Esophagus squamous epithelium (tissue), 5 donors: Measurements from ENCODE around the gene DHCR7. TPM values are rescaled to one million over a fixed set of nuclear protein-coding genes. Genes with fewer than 3 reads are reported as not detected.

Experiments
- DNase-seq: peaks from one replicate; lab custom pipeline; 2025; lab: John Stamatoyannopoulos, UW
- H3K27ac ChIP-seq, 4 donors: fragments of 200-600 bp; sonication (generic); one replicate each; pipeline ENCODE4 v1.5.1; 2016 to 2019; ENCODE audit warnings: mild to moderate bottlenecking in 1 of 4
- H3K27me3 ChIP-seq, 4 donors: fragments of 200-600 bp; sonication (generic); 1 replicate in 3 of 4; 2 replicates in 1 of 4; pipeline versions ENCODE4 v1.5.1 to v1.6.0; 2017 to 2021; ENCODE audit warnings: antibody characterized with exemption in 1 of 4
- H3K36me3 ChIP-seq, 3 donors: fragments of 200-600 bp; sonication (generic); one replicate each; pipeline ENCODE4 v1.5.1; 2016 to 2019
- H3K4me1 ChIP-seq, 3 donors: fragments of 200-600 bp; sonication (generic); one replicate each; pipeline ENCODE4 v1.5.1; 2017 to 2019
- H3K4me3 ChIP-seq, 4 donors: fragments of 200-600 bp; sonication (generic); 1 replicate in 3 of 4; 2 replicates in 1 of 4; pipeline ENCODE4 v1.5.1; 2016 to 2019; ENCODE audit warnings: mild to moderate bottlenecking in 2 of 4, moderate library complexity in 1 of 4
- H3K9me3 ChIP-seq, 3 donors: fragments of 200-600 bp; sonication (generic); one replicate each; pipeline ENCODE4 v1.5.1; 2016 to 2019
- POLR2A ChIP-seq, 4 donors: fragments of 450-650 bp; IDR thresholded peaks; one replicate each; pipeline ENCODE4 v1.6.1; 2017; ENCODE audit warnings: antibody characterized with exemption in 4 of 4, mild to moderate bottlenecking in 4 of 4, moderate library complexity in 3 of 4
- WGBS, 2 donors: methylation state at CpG; one replicate each; pipeline ENCODE4 v1.1.5; 2018; 5-methylcytosine and 5-hydroxymethylcytosine counted together
- intact Hi-C: fragments of 100-400 bp; cut with DNase I; formaldehyde crosslinking; loops from one replicate; pipeline ENCODE4 v1.15.0; 2022
- total RNA-seq, 4 donors: library from RNA; depleted of rRNA; stranded (reverse); fragments of >200 nt; gene quantifications; one replicate each; pipeline ENCODE4 v1.1.0, GENCODE V29; 2016
- TF ChIP-seq, protein P1 (sequence below), 6 experiments: fragments of 450-650 bp in 4 of 6; fragments of 200-600 bp in 2 of 6; sonication (generic) in 2 of 6; IDR thresholded peaks; one replicate each; pipeline ENCODE4 v1.5.1; 2016 to 2019; ENCODE audit warnings: antibody characterized with exemption in 6 of 6, mild to moderate bottlenecking in 4 of 6, moderate library complexity in 4 of 6
- donor health status: DM: yes; HTN: yes; CAD: no.

Gene DHCR7
- total RNA-seq, 4 donors from 2014 or later, result 22.5 to 86.1 (median 36.5) TPM

GRCh38 chr11:71491531-71491930, 43.3 kb upstream of the DHCR7 start:
- peaks cover 20 to 98% (median 35%) of the 10 kb centered on the region in 3 donors for H3K36me3 ChIP-seq
- TF ChIP-seq, protein P1, sequence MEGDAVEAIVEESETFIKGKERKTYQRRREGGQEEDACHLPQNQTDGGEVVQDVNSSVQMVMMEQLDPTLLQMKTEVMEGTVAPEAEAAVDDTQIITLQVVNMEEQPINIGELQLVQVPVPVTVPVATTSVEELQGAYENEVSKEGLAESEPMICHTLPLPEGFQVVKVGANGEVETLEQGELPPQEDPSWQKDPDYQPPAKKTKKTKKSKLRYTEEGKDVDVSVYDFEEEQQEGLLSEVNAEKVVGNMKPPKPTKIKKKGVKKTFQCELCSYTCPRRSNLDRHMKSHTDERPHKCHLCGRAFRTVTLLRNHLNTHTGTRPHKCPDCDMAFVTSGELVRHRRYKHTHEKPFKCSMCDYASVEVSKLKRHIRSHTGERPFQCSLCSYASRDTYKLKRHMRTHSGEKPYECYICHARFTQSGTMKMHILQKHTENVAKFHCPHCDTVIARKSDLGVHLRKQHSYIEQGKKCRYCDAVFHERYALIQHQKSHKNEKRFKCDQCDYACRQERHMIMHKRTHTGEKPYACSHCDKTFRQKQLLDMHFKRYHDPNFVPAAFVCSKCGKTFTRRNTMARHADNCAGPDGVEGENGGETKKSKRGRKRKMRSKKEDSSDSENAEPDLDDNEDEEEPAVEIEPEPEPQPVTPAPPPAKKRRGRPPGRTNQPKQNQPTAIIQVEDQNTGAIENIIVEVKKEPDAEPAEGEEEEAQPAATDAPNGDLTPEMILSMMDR (IDR thresholded peaks at IDR 0.05), result no peak
- no peak for TF ChIP-seq POLR2A (IDR thresholded peaks at IDR 0.05)
- H3K4me1 ChIP-seq, result peaks cover 0 to 14% (median 3%) of the 10 kb centered on the region in 3 donors
- H3K27ac ChIP-seq, result no peak overlapping the region
- no peaks in the 10 kb centered on the region for H3K9me3 ChIP-seq
- DNase-seq, result no peak
- H3K27me3 ChIP-seq, result no peaks in the 10 kb centered on the region
- H3K4me3 ChIP-seq, result no peak overlapping the region
- 95 to 96% methylated on average over 13 to 18 of the region's 19 CpGs for WGBS, 2 donors
- intact Hi-C loops, result no loop called here

DNA sequence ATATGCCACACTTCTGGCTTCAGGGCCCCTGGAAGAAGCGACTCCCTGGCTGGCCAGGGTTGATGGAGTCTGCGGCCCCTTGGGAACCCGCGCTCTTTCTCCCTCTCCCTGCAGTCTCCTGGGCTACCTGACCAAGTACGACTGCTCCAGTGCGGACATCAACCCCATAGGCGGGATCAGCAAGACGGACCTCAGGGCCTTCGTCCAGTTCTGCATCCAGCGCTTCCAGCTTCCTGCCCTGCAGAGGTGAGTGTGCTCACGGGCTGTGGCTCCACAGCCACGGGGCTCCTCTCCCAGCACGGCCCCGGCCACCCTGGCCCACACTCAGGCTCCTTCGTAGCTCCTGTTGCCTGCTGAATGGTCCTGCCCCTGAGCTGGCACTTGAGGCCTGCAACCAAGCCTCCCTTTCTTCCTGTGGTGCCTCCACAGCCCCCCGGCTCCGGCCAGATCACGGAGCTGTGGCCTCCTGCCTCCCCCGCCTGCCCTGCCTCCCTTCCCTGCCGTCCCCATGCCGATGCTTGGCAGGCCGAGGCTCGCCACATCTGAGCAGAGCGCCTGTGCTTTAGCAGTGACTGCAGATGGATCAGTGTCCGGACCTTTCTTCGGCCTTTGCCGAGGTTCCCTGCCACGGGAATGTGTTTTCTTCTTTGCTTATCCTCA, 42.7 kb upstream of the DHCR7 start:
- Histone ChIP-seq H3K4me3 (no peak overlapping the region), H3K36me3 (peaks cover 15 to 98% (median 28%) of the 10 kb centered on the region in 3 donors), H3K27ac (no peak overlapping the region), H3K4me1 (peaks cover 0 to 14% (median 3%) of the 10 kb centered on the region in 3 donors), H3K9me3 (no peaks in the 10 kb centered on the region), H3K27me3 (no peaks in the 10 kb centered on the region)
- no peak for DNase-seq
- intact Hi-C loops, result no loop called here
- TF ChIP-seq POLR2A (IDR thresholded peaks at IDR 0.05), result no peak
- TF ChIP-seq, protein P1 (IDR thresholded peaks at IDR 0.05), result no peak
- WGBS, 2 donors, result 94 to 96% methylated on average over 21 to 23 of the region's 28 CpGs

DNA sequence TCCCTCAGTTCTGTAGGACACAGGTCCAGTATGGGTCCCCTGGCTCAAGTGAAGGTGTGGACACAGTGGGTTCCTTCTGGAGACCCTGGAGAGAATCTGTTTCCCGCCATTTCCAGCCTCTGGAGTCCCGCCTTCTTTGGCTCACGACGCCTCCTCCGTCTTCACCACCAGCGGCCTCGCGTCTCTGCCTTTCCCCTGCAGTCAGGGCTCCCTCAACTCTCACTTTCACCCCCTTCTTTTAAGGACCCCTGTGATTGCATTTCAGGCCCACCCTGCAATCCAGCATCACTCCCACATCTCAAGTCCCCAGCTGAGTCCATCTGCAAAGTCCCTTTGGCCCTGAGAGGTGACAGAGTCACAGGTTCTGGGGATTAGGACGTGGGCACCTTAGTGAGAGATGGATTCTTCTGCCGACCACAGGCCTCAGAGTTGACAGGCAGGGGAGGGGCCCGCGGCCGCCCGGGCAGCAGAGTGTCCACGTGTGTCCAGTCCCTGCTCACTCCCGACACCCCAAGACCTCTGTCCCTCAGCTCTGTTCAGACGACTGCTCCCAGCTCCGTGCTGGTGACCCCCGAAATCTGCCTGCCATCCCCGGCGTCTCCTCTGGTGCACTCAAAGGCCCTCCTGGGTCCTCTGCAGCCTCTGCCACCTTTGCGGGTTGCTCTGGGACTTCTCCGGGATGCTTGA, 42.0 kb upstream of the DHCR7 start:
- no peak for DNase-seq
- no peak overlapping the region for H3K4me3 ChIP-seq
- TF ChIP-seq, protein P1 (IDR thresholded peaks at IDR 0.05), result no peak
- TF ChIP-seq POLR2A (IDR thresholded peaks at IDR 0.05), result no peak
- H3K9me3 ChIP-seq, result no peaks in the 10 kb centered on the region
- 92 to 95% methylated on average over 11 to 16 of the region's 23 CpGs for WGBS, 2 donors
- peaks cover 9 to 98% (median 21%) of the 10 kb centered on the region in 3 donors for H3K36me3 ChIP-seq
- H3K27ac ChIP-seq, result no peak overlapping the region
- intact Hi-C loops, result no loop called here
- H3K4me1 ChIP-seq, result peaks cover 0 to 14% (median 3%) of the 10 kb centered on the region in 3 donors
- no peaks in the 10 kb centered on the region for H3K27me3 ChIP-seq

DNA sequence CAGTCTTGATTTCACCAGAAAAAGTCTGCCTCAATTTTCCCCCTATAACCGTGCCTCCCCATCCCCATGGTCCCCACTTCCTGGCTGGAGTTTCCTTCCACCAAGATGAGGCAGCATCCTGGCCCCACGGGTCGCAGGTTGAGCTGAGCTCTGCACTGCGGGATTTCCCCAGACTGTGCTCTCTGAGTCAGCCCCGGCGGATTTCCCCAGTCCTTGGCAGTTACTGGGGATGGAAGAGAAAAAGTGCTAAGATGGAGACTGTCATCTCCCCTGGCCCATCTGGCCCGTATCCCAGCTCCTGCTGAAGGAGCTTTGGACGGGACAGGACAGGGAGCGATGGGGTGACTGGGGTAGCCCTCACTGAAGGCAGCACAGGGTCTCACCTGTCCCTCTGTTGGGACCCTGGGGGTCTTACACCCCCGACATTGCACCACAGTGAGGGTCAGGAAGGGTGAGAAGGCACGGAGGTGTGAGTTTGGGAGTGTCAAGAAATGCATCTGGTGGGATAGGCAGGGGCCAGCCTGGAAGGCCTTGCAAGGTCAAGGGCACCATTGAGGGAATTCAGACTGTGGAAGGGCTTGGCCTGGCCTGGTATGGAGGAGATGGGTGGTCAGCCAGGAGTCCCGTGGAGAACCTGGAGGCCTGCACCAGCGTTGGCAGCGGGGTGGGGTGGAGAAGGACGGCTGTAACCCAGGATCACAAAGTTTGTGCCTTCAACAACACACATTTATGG, 41.3 kb upstream of the DHCR7 start:
- Histone ChIP-seq H3K27me3 (no peaks in the 10 kb centered on the region), H3K36me3 (peaks cover 16 to 98% (median 27%) of the 10 kb centered on the region in 3 donors), H3K4me1 (peaks cover 0 to 14% (median 3%) of the 10 kb centered on the region in 3 donors), H3K4me3 (no peak overlapping the region), H3K9me3 (no peaks in the 10 kb centered on the region), H3K27ac (no peak overlapping the region)
- intact Hi-C loops, result no loop called here
- no peak for TF ChIP-seq POLR2A (IDR thresholded peaks at IDR 0.05)
- TF ChIP-seq, protein P1 (IDR thresholded peaks at IDR 0.05), result no peak
- WGBS, 2 donors, result 54 to 84% methylated on average over 6 to 10 of the region's 15 CpGs
- DNase-seq, result no peak
